HG02798 (cell line): ENCODE measurements around the gene RCOR1.
"Not testable (repeated sequence)": the region's sequence is repeated elsewhere in the genome, so short reads cannot be mapped to it uniquely, and the experiment has no call there.

ENCODE experiments used
- ATAC-seq: cut with Tn5 transposase; IDR thresholded peaks from one replicate; pipeline ENCODE4 v1.9.1; 2021; ENCODE audit warnings: mild to moderate bottlenecking; ENCODE audit not compliant: unreplicated experiment, poor library complexity

RCOR1 gene

DNA sequence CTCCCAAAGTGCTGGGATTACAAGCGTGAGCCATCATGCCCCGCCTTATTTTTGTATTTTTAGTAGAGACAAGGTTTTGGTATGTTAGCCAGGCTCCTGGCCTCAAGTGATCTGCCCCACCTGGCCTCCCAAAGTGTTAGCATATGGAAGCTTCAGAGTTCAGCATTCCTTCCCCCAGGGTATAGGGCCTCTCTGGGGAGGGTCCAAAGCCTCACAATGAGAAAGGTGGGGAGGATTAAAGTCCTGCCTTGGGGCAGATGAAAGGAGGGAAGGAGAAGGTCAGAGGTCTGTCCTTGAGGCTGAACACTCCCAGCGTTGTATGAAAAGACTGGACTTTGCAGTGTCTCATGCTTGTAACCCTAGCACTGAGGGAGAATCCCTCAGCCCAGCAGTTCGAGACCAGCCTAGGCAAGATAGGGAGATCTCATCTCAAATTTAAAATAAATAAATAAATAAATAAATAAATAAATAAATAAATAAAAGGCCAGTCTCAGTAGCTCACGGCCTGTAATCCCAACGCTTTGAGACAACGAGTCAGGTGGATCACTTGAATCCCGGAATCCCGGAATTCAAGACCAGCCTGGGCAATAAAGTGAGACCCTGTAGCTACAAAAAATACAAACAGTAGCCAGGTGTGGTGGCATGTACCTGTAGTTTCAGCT lies 22.0 kb upstream of the RCOR1 start:
- no peak for ATAC-seq

DNA sequence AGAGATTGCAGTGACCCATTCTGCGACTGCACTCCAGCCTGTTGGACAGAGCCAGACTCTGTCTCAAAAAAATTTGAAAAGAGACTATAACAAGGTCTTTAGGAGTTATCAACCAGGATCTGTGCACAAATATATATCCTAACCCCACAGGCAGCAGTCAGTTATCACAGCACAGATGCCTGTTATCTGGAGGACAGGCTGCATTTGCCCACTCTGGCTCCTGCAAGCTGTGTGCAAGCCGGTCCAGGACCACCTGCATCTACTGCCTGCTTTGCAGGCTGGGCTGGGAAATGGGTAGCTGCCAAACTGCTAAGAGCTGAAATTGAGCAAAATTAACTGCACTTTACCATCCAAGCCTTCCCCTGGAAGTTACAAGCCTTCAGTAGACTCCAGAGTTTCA lies 21.4 kb upstream of the RCOR1 start:
- ATAC-seq = no peak

DNA sequence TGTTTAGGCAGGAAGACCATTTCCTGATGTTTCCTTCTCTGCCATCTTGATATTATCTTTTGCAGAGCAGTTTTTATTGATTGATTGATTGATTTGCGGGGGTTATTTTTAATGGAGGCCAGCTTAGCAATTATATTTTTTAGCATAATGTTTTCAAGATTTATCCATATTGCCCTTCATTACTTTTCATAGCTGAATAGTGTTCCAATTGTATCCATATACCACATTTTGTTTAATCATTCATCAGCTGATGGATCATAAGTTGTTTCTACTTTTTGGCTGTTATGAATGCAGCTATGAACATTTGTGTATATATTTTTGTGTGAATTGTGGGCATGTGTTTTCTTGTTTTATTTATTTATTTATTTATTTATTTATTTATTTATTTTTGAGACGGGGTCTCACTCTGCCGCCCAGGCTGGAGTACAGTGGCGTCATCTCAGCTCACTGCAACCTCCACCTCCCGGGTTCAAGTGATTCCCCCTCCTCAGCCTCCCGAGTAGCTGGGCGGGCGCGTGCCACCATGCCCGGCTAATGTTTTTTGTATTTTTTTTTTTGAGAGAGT lies 20.9 kb upstream of the RCOR1 start:
- no peak for ATAC-seq

DNA sequence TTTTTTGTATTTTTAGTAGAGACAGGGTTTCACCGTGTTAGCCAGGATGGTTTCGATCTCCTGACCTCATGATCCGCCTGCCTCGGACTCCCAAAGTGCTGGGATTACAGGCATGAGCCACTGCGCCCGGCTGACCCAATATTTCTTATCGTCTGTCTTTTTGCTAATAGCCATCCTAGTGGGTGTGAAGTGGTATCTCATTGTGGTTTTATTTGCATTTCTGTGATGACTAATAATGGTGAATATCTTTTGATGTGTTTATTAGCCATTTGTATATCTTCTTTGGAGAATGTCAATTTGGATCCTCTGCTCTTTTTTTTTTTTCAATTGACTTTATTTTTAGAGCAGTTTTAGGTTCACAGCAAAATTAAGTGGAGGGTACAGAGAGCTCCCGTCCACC lies 19.3 kb upstream of the RCOR1 start:
- not testable (repeated sequence) for ATAC-seq

DNA sequence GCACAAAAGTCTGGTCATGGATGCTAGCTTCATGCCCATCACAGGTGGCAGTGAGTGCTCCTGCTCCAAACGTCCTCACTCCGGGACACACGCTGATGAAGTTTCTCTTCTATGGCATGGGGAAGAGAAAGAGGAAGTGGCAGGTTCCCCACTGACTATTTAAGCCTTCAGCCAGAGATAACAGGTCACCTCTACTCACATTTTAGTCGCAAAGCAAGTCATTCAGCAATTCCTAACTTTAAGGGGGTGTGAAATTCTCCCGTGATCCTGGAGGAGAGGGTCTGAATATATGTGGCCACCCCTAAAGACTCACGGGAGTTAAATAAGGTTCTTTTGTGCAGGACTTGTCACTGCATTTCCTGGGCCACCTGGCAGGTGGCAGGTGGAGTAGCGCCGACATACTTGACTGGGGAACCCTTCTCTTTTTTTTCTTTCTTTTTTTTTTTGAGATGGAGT lies 18.8 kb upstream of the RCOR1 start:
- ATAC-seq = no peak

DNA sequence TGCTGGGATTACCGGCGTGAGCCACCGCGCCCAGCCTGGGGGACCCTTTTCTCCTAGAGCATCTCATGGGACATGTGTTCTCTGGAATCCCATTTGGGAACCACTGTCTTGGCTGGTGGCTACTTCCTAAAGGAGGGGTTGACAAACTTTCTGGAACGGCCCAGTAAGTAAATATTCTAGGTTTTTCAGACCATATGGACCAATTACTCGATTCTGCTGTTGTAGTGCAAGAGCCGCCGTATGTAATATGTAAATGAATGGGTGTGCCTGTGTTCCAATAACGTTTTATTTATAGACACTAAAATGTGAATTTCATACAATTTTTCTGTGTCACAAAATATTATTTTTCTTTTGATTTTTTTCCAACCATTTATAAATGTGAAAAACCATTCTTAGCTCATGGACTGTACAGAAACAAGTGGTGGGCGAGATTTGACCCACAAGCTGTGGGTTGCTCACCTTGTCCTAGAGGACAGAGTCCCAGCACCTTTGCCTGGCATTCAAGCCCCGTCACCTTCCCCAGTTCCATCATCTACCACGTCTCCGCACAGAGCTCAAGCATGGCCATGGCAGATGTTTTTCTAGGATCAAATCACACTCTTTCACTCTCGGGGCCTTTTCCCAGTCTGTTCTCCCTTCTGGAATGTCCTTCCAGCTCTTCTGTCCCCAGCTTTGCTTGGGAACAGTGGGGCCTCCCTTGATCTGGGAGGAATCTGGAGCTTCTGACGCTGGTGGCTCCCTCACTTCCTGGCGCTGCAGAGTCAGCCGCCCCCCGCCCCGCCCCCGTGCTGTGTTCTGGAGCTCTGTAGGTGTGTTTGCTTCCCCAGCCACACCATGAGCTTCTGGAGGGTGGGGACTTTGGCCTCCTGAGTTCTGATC lies 17.9 kb upstream of the RCOR1 start:
- ATAC-seq = no peak

DNA sequence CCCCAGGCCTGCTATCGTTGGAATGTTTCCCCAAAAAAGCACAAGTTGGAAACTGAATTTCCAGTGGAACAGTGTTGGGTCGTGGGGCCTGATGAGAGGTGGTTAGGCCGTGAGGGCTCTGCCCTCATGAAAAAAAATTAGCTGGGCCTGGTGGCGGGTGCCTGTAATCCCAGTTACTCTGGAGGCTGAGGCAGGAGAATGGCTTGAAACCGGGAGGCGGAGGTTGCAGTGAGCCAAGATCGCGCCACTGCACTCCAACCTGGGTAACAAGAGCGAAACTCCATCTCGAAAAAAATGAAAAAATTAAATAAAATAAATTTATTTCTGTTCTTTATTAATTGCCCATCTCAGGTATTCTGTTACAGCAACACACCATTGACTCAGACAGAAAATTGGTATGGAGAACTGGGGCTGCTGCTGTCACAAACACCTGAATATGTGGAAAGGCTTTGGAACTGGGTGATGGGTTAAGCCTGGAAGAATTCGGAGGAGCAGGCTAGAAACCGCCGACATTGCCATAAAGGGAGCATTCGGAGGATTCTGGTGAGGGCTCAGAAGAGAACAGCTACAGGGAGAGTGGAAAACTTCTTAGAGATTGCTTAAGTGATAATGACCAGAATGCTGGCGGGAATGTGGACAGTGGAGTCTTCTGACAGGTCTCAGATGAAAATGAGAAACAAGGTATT lies 17.1 kb upstream of the RCOR1 start:
- ATAC-seq = no peak

DNA sequence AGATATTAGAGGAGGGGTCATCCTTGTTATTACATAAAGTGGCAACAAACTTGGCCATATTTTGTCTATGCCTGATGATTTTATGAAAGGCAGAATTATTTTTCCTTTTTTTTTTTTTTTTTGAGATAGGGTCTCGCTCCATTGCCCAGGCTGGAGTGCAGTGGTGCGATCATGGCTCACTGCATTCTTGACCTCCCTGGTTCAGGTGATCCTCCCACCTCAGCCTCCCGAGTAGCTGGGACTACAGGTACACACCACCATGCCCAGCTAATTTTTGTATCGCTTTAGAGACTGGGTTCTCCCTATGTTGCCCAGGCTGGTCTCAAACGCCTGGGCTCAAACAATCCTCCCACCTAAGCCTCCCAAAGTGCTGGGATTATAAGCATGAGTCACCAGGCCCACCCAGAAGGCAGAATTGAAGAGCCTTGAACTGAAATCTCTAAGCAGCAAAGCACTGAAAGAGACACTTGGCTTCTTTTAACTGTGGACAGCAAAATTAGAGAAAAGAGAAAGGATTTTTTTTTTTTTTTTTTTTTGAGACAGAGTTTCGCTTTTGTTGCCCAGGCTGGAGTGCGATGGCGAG lies 16.5 kb upstream of the RCOR1 start:
- not testable (repeated sequence) for ATAC-seq

DNA sequence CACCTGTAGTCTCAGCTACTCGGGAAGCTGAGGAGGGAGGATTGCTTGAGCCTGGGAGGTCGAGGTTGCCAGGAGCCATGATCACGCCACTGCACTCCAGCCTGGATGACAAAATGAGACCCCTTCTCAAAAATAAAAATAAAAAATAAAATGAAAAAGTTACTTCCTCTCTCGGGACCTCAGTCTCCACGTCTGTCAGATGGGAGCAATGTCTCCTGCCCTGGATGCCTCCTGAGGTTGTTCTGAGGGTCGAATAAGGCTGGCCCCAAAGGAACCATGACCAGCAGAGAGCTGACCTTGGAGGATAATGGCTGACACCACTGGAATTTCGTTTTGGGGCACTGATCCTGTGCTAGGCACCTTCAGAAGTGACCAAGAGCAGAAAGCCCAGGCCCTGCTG lies 13.6 kb upstream of the RCOR1 start:
- ATAC-seq = no peak

DNA sequence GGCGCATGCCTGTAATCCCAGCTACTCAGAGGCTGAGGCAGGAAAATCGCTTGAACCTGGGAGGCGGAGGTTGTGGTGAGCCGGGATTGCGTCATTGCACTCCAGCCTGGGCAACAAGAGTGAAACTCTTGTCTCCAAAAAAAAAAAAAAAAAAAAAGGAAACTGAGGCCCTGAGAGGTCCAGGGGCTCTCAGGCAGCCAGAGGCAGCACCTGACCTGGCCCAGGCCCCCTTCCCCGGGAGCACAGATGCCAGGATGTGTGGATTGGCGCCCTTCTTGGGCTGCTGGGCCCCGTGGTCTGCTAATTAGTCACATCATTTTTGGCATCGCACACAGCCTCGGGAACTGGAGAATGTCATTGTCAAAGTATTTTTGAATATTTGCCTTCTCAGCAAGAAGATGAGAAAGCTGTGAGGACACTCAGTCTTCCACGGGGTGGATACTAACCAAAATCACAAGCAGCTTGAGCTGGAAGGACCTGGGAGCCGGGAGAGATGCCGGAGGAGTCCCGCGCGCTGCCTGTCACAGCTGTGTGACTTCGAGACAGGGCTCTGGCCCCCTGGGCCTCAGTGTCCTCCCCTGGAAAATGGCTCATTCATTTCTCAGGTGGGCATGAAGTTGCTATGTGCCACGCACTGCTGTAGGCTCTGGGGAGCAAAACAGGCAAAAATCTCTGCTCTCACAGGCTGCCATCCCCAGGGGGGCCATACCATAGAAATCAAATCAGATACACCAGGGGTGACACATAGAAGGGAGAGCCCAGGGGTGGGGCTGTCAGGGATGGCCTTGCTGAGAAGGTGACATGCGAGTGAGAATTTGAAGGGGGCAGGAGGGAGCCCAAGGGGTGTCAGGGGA lies 12.5 kb upstream of the RCOR1 start:
- ATAC-seq = no peak

DNA sequence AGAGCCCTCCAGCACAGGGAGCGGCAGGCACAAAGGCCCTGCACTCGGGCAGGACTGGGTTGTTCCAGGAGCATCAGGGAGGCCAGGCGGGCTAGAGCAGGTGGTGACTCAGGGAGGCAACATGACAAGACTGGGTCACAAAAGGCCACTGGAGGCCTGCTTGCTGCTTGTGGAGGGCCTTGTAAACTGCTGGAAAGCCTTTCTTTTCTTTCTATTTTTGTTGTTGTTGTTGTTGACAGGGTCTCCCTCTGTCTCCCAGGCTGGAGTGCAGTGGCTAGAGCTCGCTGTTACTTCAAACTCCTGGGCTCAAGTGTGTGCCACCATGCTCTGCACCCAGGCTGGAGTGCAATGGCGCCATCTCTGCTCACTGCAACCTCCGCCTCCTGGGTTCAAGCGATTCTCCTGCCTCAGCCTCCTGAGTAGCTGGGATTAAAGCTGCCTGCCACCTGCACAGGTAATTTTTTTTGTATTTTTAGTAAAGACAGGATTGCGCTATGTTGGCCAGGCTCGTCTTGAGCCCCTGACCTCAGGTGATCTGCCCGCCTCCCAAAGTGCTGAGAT lies 11.8 kb upstream of the RCOR1 start:
- no peak for ATAC-seq

DNA sequence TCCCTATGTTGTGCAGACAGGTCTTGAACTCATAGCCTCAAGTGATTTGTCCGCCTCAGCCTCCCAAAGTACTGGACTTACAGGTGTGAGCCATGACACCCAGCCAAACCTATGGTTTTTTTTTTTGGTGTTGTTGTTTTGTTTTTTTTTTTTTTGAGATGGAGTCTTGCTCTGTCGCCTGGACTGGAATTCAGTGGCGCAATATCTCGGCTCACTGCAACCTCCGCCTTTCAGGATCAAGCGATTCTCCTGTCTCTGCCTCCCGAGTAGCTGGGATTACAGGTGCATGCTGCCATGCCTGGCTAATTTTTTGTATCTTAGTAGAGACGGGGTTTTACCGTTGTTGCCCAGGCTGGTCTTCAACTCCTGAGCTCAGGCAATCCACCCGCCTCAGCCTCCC lies 11.3 kb upstream of the RCOR1 start:
- no peak for ATAC-seq

DNA sequence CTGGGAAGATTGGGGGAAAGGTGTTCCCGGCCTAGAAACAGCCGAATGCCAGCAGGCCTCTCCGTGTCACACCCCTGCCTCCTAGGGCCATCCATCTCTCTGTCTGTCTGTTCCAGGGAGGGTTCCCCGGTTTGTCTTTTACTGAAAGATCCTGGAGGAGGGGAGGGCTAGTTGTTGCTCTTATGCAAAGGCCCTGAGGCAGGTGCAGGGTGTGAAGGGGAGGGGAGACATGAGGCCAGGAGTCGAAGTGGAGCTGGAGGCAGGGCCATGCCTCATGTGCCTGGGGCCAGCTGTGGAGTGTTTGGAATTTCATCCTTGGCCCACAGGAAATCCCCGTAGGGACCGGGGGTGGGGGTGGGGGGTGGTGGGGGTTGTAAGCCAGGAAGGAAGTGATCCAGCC lies 8.7 kb upstream of the RCOR1 start:
- ATAC-seq = no peak

DNA sequence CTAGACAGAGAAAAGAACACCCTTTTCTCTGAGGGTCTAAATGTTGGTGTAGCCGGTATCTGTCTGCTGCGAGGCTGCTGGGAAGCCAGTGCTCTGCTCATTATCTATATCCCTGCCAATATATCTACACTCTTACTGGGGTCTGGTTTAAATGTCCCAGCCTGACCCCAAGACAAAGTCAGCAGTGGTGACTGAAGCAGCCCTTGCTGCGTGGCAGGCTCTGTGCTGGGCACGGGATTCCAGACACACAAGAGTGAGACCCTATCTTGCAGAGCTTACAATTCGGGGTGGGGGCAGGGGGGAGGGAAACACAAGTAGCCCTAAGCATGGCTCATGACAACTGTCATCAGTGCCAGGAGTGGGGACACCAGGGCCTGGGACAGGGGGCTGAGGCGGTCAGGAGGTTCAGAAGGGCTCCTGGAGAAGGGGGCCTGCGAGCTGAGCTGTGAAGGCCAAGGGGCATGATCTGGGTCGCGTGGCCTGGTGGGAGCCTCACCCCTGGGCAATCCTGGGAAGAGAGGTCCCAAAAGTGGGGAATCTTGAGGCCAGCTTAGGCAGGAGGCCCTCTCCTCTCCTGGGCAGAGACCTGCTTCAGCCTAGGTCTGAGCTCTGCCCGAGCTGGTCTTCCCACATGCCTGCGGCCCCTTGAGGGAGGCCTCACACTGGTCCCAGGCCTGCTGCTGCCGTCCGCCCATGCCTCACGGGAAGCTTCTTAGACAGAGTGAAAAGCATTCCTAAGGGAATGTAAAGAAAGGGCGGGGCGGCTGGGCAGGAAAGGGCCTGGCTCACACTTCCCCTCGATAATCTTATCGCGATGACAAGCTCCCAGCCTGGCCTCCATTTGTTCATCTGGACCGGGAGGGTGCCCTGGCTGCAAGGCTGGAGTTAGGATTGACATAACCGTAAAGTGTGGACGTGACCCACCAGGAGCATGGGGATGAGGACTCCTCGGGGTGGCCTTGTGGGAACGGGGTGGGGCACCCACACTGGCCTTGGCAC lies 7.3 kb upstream of the RCOR1 start:
- ATAC-seq = no peak

DNA sequence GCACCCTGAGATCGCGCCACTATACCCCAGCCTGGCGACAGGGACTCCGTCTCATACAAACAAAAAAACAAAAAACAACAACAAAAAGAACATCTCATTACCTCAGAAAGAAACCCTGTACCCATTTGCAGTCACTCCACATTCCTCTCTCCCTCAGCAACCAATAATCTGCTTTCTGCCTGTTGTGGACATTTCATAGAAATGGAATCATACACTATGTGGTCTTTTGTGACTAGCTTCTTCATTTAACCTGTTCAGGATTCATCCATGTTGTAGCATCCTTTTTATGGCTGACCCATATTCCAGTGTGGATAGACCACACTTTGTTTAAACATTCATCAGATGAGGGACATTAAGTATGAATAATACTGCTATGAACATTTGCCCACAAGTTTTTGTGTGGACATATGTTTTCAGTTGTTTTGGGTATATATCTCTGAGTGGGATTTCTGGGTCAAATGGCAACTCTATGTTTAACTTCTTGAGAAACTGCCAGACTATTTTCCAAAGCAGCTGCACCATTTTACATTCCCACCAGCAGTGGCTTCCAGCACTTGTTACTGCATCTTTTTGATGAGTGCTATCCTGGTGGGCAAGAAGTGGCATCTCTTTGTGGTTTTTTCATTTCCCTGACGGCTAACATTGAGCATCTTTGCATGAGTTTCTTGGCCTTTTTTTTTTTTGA lies 5.9 kb upstream of the RCOR1 start:
- ATAC-seq = no peak

DNA sequence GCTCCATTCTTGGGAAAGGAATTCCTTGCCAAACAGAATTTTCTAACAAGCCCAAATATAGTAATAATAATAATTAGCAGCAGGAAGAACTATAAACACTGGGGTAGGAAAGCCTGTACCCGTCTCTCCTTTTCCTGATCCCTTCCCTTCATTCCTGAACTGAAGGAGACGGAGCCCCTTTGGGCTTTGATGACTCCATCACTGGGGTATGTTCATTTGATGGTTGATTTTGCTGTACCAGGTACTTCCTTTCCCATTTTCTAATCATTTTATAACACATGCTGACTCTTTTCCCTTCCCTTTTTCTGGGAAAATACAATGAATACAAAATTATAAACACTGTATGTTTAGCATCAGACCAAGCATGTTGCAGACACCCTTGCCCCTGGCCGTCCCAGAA lies 3.6 kb upstream of the RCOR1 start:
- no peak for ATAC-seq

DNA sequence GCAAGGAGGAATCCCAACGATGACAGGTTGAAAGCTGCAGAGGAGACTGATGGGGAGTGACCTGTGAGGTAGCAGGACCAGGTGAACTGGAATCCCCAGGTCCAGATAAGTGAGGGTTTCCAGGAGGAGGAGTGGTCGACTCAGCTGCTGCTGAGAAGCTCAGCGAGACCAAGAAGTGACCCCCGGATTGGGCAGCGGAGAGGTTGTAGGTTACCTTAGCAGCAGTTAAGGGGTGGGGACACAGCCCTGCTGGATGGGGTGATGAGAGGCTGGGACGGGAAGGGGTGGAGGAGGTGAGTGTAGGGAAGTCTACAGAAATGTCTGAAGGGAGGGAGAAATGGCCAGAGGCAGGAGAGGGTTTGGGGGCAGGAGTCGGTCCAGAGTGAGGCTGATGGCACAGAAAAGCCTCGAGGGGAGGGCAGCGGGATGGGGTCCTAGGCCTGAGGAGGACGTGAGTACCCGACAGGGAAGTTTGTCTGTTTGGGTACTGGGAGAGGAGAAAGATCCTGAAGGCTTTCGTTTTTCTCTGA lies 2.6 kb upstream of the RCOR1 start:
- ATAC-seq = no peak
